Measurements from ENCODE around the gene VPS26A.
A peak's percentile ranks its signal among the peaks of the same experiment; 100 is the strongest.

Gene VPS26A

GRCh38 chr10:69123747-69124562 lies at the start of gene VPS26A:
Gene VPS26A, plus strand, starts transcription at chr10:69124178. Its CDS starts 100 bp downstream, at chr10:69124278.
- TF ChIP-seq, protein P1, sequence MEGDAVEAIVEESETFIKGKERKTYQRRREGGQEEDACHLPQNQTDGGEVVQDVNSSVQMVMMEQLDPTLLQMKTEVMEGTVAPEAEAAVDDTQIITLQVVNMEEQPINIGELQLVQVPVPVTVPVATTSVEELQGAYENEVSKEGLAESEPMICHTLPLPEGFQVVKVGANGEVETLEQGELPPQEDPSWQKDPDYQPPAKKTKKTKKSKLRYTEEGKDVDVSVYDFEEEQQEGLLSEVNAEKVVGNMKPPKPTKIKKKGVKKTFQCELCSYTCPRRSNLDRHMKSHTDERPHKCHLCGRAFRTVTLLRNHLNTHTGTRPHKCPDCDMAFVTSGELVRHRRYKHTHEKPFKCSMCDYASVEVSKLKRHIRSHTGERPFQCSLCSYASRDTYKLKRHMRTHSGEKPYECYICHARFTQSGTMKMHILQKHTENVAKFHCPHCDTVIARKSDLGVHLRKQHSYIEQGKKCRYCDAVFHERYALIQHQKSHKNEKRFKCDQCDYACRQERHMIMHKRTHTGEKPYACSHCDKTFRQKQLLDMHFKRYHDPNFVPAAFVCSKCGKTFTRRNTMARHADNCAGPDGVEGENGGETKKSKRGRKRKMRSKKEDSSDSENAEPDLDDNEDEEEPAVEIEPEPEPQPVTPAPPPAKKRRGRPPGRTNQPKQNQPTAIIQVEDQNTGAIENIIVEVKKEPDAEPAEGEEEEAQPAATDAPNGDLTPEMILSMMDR (IDR thresholded peaks at IDR 0.05; ENCODE audit: borderline replicate concordance, control extremely low read depth, extremely low read depth, insufficient read depth, missing control alignments), result no peak
- DNase-seq (ENCODE audit: low spot score), result peak; percentile 100
- in situ Hi-C loops (cut with MboI; ENCODE audit: low sequenced_read_pairs, unreplicated experiment), result no loop called here

DNA sequence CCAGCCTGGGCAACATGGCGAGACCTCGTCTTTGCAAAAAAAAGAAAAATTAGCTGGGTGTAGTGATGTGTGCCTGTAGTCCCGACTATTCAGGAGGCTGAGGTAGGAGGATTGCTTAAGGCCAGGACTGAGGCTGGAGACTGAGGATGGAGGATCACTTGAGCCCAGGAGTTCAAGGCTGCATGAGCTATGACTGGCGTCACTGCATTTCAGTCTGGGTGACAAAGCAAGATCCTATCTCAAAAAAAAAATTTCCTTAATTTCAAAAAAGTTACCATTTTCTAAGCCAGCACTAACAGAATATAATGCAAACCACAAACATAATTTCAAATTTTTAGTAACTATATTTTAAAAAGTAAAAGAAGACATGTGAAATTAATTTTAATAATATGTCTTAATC lies 49.4 kb upstream of the VPS26A start:
- no peak for DNase-seq (ENCODE audit: low spot score)
- in situ Hi-C loops (cut with MboI; ENCODE audit: low sequenced_read_pairs, unreplicated experiment), result no loop called here
- TF ChIP-seq, protein P1 (IDR thresholded peaks at IDR 0.05; ENCODE audit: borderline replicate concordance, control extremely low read depth, extremely low read depth, insufficient read depth, missing control alignments), result no peak

DNA sequence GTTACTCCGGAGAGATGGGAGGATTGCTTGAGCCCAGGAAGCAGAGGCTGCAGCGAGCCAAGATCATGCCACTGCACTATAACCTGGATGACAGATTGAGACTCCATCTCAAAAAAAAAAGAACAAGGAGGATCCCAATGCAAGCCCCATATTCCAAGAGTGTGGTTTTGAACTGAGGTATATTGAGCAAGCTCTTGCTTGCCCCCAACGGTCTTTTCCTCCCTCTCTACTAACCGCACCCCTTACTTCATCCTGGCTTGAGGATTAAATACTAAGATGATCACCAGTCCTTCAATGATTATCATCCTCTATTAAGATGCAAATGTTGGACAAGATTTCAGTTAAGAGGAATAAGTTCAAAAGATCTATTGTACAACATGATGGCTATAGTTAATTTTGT lies 48.5 kb upstream of the VPS26A start:
- in situ Hi-C loops (cut with MboI; ENCODE audit: low sequenced_read_pairs, unreplicated experiment), result no loop called here
- TF ChIP-seq, protein P1 (IDR thresholded peaks at IDR 0.05; ENCODE audit: borderline replicate concordance, control extremely low read depth, extremely low read depth, insufficient read depth, missing control alignments), result no peak
- DNase-seq (ENCODE audit: low spot score), result no peak

DNA sequence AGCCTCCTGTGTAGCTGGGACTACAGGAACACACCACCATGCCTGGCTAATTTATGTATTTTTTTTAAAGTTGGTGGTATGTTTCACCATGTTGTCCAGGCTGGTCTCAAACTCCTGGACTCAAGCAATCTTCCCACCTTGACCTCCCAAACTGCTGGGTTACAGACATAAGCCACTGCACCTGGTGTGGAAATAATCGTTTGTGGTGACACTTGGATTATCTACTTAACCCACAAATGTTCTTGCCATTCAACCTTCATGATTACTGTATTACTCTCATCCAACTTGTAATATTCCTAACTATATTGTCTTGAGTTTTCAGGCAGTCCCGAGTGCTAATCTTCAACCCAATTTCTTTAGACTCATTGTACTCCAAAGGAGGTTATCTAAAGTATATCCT lies 45.7 kb upstream of the VPS26A start:
- TF ChIP-seq, protein P1 (IDR thresholded peaks at IDR 0.05; ENCODE audit: borderline replicate concordance, control extremely low read depth, extremely low read depth, insufficient read depth, missing control alignments), result no peak
- in situ Hi-C loops (cut with MboI; ENCODE audit: low sequenced_read_pairs, unreplicated experiment), result no loop called here
- no peak for DNase-seq (ENCODE audit: low spot score)

GRCh38 chr10:69080226-69080625 lies 43.8 kb upstream of the VPS26A start:
- TF ChIP-seq, protein P1 (IDR thresholded peaks at IDR 0.05; ENCODE audit: borderline replicate concordance, control extremely low read depth, extremely low read depth, insufficient read depth, missing control alignments), result no peak
- in situ Hi-C loops (cut with MboI; ENCODE audit: low sequenced_read_pairs, unreplicated experiment), result no loop called here

DNA sequence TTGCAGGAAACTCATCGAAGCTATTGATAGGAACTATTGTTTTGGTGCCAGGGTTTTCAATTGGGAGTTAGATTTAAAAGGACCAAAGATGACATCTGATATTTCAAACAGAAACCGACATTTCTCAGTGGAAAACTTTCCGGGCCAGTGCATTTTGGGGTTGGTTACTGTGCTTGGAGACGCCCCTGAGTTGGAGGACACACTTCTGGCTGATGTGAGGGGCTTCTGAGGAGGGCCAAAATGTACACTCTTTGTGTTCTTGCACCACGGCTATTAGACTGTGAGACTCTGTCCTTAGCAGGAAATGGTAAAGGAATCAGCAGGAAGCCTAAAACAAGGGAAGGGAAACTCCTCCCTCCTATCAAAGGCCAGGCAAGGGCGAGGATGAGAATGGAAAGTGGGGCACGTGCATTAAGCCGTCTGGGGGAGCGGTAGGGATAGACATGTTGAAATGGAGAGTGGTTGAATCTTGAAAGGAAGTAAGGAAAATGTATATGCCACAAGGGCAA lies 37.9 kb upstream of the VPS26A start:
- in situ Hi-C loops (cut with MboI; ENCODE audit: low sequenced_read_pairs, unreplicated experiment), result no loop called here
- no peak for DNase-seq (ENCODE audit: low spot score)
- TF ChIP-seq, protein P1 (IDR thresholded peaks at IDR 0.05; ENCODE audit: borderline replicate concordance, control extremely low read depth, extremely low read depth, insufficient read depth, missing control alignments), result no peak

More at GRCh38 chr10:69080226-69080625, 43.8 kb upstream of the VPS26A start:
- DNase-seq (ENCODE audit: low spot score), result no peak

All from GM13976 (cell line).